Putamen (tissue), 1 donor: ENCODE results near the gene IGSF11.
A peak's percentile ranks its signal among the peaks of the same experiment; 100 is the strongest.
"Not testable (repeated sequence)": the region's sequence is repeated elsewhere in the genome, so short reads cannot be mapped to it uniquely, and the experiment has no call there.

Source experiments
- DNase-seq: peaks from one replicate; pipeline ENCODE4 v3.0.0-alpha.2; 2016; ENCODE audit warnings: low spot score

IGSF11 gene

DNA sequence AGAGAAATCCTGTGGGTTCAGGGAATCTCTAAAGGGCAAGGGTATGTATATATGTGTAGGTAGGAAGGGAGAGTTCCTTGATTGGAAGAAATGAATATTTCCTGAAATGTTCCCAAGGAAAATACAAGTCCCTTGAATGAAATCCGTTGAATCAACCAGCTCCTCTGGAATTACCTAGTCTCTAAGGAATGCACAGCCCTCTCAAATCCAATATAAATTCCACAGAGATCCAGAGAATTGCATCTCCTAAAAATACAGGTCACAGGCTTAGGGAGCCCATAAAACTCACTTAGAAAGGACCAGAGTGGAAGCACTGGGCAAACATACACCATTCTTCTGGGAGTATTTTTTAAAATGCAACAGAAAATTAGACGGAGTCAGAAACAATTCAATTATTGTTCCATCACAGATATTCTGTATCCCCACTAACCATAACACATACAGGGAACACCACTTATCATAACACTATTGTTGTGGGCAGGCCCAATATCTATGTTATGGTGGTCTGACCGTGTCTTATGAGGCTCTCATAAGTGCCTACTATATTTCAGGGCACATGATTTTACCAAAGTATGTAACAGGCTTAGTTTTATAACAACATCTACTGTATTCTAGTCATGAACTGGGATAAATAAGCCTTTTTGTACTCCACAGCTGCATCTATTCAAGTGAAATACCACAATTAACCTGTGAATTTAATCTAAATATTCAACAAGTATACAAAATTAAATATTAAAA is 43.7 kb downstream of the IGSF11 start:
- DNase-seq = no peak

DNA sequence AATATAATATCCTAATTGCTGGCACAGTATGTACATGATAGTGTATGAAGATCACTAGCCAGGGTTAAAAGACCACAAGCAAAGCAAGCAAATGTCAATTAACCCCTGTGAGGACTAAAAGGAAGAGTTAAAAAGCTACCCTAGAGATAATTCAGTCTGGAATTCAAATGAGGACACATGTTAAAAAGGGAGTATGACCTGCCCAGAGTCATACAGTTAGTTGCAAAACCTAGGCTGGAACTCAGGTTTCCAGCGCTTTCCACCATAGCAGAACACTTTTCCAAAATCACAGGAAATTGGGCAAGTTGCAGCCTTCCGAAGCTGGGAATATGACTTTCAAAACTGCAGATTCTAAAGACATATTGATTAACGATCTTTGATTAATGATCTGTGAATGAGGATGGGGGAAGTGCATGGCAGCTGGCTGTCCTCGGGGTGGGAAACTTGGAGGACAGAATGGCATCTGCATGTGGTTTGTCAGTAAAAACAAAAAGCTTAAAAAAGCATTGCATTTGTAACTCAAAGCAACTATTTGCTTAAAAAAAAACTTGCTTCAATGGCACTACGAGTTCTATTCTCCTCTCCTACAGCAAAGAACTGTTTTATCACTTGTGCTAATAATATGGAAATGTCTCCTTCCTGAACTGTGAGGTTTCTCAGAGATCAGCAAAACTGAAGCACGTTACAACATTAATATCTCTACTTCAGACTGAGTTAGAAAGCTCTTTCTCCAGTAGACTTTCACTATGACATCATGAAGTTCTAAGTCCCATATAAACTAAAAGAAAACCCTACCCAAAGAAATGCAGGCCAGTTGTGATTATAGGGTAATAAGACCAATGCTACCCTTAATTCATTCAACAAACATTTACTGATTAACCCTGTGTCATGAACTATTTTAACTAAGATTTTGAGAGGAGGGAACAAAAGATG is 46.2 kb downstream of the IGSF11 start:
- DNase-seq = no peak

DNA sequence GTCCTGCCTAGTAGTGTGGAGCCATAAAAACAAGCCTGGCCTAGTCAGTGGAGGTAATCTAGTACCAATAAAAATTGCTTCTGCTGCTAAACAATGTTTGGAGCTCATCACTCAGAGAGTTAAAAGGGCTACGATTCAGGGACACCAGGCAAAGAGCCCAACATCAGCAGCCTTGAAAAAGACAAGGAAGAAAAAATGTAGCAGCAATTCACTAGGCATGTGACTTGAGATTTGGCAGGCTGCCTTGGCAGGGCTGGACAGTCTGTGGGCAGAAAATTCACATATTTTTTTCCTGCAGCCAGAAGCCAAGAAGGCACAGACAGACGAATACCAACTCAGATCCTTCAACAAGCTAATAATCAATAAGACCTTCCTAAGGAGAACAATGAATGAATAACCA is 47.2 kb downstream of the IGSF11 start:
- peak; percentile 93 for DNase-seq

DNA sequence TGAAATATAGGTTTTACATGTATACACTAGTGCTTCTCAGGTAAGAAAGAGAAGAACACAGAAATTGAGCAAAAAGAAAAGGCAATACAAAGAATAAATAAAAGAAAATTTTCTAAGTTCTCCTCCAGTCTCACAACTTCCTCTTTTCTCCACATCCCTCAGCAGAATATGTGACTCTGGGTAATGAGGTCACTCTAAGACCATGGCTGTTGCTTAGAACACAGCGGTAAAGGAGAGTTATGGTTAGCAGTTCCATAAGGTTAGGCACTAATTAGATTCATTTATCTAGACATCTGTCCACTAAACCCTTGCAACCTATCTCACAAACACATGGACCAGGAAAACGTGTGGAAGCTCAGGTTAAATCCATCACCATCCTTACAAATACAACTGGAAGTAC is 47.9 kb downstream of the IGSF11 start:
- DNase-seq = no peak

DNA sequence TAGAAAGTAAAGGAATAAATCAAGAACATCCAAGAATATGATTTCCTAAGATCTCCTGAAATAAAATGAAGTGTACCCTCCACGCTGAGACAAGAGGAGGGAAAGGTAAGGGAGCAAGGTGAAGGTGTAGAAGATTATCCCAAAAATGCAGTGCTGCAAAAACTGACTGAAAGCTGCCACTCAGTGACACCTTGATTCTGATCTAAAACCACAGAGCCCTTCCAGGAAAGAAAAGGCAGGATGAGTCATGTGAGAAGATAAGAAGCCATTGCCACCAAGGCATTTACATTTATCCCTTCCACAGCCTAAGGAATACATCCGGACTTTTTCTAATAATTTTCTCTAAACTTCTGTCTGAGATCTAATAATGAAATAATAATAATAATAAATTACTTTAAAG is 49.9 kb downstream of the IGSF11 start:
- no peak for DNase-seq

DNA sequence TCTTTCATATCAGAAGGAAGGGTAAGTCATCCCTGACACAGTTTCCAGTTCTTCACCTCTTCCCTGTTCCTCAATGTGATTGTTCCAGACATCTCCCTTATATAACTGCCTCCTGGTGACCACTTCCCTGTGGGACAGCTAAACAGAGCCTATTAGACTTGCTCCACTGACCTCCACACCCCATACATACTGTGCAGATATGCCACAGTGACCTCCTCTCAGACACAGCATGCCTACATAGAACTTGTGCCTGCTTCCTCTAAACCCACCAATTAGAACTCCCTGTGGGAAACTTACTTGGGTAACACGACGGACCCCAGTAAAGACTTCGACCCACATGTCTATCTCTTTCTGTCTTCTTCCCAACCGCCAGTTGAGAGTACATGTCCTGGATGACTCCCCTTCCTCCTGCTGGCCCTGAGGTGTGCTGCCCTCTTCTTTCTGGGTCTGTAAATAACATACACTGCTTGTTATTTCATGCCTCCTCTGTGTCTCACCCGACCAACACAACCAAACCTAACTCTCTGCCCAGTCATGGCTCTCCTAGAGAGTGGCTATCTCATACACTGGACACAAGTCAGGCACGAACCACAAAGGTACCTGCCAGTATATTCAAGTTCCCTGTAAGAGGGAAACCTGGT is 53.0 kb downstream of the IGSF11 start:
- DNase-seq = no peak

DNA sequence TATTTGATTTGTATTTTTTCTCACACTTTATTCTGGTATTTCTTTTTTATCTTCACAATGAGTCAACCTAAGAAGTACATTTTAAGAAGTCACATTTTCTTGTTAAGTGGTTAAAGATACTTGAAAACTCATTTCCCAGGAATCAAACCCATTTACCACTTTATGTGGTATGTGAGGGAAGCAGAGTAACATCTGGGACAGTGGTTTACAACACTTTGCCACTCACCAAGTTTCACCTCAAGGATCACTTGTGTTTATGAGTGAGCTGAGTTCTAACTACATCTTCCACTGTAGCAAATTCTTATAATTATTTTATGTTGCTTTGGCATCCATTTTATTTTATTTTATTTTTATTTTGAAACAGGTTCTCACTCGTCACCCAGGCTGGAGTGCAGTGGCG is 53.8 kb downstream of the IGSF11 start:
- DNase-seq = no peak

DNA sequence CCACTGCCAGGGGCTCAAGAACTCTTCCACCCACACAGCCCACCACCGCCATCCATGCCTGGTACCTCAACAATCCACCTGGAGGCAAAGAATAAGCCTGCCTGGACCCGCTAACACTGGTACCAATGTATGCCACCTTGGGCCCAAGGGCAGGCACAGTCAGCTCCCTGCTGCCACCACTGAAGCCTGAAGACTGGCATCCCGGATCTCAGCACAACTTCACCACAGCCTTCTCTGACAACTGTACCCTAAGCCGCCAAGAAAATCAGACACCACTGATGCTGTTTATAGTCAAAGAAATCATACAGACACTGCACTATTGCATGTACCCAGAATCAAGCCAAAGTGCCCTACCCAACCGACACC is 56.3 kb downstream of the IGSF11 start:
- no peak for DNase-seq

DNA sequence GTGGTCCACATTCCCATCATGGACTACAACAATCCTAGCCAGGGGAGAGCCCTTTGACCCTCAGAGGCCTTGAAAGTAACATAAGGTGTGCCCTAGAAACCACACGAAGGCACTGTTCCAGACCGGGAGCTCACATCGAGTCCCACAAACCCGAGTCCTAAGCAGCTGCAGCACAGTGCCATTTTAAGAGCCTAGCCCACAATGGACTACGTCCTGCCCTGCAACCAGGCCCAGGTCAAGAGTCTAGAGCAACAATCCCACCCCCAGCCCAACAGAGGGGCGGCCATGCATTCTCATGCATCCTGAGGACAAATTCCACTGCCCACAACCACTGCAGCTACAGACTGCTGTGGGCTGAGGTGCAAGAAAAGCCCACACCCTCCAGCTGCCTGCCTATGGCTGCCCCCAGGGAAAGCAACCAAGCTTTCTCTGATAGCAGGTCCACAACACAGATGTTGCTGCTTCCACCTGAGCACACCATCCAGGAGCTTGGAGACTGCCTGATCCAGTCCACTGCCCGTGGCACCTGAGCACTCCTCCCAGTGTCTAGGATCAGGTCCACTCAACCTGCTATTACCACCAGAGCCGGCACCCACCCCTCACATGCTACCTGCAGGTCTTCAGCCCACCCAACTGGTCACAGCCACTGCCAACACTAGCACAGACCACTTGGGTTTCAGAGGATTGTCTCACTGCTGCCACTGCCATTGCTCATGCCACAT is 56.8 kb downstream of the IGSF11 start:
- DNase-seq = no peak

DNA sequence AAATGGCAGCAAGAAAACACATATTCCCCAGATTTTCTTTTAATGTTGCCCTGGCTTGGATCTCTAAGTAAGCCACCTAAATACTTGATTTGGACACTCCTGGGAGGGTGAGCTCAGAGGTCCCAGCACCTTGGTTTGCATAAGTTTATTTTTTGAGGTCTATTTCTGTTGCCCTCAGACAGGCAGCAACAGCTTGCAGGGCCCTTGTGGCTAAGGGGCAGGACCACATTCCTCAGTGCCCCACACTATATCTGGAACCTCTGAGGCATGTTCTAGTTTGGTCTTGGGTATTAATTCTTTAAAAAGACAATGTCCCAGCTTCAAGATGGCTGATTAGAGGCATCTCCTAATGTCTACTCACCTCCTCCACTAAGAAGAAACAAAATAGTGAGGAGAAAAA is 57.5 kb downstream of the IGSF11 start:
- DNase-seq = no peak

DNA sequence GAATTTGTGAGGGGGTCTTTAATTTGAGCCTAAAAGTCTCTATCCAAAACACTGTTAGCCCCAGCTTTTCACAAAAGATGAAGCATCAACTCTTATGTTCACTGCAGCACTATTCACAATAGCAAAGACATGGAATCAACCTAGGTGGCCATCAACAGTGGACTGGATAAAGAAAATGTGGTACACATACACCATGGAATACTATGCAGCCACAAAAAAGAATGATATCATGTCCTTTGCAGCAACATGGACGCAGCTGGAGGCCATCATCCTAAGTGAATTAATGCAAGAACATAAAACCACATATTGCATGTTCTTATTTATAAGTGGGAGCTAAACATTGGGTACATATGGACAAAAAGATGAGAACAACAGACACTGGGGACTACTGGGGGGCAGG is 59.2 kb downstream of the IGSF11 start:
- not testable (repeated sequence) for DNase-seq

DNA sequence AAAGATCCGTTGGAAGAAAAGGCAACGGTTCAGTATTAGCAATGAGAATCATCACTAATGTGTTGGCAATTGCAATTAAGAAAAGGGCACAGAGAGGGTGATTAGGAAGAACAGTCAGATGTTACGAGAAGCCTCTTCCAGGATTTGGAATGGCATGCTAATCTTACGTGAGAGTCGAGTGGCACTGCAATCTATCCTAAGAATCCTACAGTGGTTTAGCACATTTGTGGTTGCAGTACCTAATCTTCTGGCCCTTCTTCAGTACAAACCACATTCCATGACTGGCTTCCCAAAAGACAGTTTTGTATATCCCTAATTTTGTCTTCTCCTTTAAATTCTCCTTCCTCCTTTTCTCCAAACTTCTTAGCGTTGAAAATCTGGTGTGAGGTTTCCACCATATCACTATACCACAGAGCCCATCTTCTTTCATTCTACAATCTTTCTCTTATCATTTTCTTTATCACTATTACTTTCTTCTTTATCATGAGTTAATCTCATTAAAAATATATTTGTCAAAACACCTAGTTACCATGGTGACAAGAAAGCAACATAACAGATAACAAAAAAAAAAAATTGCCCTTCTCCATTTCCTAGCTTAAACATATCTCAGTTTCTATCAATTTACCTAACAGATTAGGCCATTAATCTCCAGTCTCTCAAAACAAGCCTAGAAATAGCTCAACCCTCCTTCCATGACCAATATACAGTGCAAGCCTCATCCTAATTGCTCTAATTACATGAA is 60.1 kb downstream of the IGSF11 start:
- DNase-seq = no peak

DNA sequence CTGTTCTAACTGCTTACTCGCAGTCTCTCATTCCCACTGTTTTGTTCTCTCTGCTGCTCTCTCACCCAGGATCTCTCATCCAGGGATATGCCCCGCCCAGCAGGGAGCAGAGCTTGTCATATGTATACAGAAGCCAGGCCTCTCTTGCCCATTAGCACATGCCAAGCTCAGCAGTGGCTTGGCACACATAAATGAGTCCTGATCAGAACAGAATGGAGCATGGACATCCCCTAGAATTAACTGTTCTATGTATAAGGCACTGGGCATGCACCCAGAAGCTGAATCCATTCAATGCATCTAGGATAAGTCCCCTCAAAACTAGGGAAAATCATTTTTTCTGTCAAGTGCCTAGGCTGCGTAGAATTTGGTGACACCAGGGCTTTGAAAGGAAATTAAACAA is 61.6 kb downstream of the IGSF11 start:
- peak; percentile 73 for DNase-seq

DNA sequence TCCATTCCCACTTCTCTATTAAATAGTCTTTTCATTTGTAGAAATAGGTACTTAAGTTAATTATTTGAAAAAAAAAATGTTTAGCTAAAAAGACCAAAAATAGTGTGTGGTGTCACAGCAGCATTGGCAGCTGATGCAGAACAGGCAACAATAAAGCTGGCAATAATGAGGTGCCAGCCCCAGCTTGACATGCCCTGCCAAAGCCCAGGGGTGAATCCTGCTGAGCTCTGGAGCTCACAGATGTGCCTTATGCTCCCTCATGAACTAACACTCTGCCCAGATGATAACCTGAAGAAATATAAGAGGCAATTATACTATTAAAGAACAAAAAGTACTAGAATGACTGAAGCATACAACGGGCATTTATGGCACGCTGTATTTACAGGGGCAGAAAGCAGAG is 63.8 kb downstream of the IGSF11 start:
- DNase-seq = no peak

DNA sequence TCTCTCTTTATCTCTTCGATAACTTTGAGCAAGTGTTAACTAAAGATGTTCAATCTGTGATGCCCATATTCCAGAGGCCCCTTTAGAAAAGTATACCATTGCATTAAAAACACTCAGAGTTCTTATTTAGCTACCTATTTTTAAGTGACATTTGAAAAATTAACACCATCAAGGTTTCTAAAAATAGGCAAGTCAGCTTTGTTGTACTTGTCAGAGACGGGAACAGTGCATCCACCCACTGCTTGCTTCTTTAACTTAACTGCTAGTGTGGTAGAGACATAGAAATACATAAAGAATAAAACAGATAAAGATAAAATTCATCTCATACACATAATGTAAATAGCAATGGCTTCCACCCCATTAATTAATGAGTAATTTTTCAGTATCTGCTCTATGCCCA is 66.0 kb downstream of the IGSF11 start:
- peak; percentile 76 for DNase-seq

DNA sequence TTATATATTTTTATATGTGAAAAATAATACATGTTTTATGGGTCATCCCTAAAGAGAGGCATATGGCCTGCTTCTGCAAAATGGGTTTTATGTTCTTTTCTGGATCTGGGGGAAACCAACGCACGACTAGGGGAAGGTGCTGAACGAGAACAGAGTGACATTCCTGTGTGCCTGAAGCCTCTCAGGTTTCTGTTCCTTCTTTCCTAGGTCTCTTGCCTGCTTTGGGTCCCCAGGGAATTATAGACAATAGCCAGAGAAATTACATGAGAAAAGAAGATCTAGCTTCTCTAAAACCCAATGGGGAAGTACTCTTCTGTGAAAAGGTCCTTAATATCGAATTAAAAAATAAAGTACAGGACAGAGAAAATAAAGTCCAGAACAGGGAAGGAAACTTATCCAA is 66.5 kb downstream of the IGSF11 start:
- DNase-seq = no peak

DNA sequence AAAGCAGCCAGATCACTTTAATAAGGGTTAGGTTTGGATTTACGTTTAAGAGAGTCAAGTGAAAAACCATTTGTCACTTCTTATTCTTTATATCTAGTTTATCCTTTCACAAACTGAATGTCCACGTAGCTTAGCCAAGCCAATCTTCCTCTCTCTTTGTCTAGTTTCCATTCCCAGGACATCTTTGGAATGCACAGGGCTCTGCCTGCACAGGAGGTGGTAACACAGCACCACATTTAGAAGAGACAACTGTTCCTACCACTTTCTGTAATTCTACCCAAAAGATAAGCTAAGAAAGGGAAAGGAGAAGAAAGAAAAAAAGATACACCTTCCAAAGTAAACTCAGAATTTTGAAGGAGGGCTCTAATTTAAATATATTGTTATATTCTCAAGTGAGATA is 67.9 kb downstream of the IGSF11 start:
- DNase-seq = no peak

DNA sequence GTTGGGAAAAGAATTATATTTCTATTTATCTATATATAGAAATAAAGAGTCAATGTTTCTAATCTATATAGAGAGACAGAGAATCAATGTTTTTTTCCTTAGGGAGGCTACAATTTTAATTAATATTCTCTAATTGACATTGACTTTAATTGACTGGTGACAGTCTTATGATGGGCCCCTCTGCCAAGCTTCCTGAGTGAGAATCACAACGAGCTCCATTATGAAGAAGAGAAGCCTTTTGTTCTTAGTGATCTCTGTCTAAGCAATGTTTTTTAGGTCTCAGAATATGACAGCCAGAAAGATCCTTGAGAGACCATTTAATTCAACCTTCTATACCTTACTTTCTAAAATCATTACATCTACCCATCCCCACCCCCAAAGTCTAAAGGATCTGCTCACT is 70.9 kb downstream of the IGSF11 start:
- no peak for DNase-seq

DNA sequence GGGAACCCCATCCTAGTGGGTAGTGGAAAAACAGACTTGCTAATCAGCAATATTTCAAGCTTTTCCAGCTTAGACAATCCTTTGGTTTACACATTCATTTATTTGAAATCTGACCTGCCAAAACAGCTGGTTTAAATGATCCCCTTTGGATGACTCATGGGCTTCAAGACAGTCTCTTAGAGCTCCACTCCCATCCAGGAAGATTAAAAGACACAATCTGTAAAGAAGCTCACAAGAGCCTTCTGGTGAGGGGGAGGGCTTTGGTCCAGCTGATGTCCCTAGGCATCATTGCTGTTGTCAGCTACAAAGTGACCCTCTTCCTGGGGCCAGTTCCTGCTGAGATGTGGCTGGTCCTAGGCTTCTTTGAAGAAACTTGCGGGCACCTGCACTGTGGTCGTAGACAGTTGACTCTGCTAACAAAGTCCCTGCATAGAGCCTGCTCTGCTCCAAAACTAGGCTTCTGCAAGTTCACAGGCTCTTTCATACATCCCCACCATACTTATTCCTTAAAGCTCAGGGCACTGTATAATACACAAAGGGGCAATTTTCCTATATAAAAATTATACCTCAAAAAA is 73.7 kb downstream of the IGSF11 start:
- DNase-seq = no peak

DNA sequence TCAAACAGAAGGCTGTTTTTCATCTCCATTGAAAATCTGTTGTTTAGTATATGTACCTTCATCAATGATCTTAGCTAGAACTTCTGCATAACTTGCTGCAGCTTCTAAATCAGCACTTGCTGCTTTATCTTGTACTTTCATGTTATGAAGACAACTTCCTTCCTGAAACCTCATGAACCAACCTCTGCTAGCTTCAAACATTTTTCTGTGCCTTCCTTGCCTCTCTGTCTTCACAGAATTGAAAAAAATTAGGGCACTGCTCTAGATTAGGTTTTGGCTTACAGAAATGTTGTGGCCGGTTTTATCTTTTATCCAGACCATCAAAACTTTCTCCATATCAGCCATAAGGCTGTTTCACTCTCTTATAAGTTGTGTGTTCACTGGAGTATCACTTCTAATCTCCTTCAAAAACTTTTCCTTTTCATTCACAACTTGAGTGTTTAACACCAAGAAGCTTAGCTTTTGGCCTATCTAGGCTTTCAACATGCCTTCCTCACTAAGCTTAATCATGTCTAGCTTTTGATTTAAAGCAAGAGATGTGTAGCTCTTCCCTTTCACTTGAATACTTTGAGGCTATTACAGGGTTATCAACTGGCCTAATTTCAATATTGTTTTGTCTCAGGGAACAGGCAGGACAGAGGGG is 78.6 kb downstream of the IGSF11 start:
- no peak for DNase-seq

DNA sequence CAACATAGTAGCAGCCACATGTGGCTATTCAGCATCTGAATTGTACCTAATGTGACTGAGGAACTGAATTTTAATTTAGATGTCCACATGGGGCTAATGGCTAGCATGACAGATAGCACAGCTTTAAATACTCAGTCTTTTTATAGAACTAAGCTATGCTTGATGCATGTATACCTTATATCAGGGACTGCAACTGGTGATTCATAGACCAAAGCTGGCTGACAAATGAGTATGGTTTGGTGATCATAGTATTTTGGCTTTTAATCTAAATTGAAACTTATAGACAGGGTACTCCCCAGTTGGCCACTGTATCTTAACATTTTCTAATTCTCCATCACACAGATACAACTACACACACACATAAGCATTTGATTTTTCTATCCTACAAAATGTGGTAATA is 83.6 kb downstream of the IGSF11 start:
- DNase-seq = no peak
